IMR-90 (cell line): ENCODE results near the gene POLR1H. TPM values are rescaled to one million over a fixed set of nuclear protein-coding genes. Genes with fewer than 3 reads are reported as not detected.

Experiments used
- ATAC-seq: fragments of 200-7000 bp; cut with Tn5 transposase; 2 replicates; pipeline ENCODE4 v1.9.1; 2020; ENCODE audit warnings: low read depth, mild to moderate bottlenecking, moderate library complexity
- BruUV-seq: library from RNA; stranded (reverse); fragments of 400-500 nt; replicated peaks from 2 replicates; lab custom pipeline; 2021; lab: Mats Ljungman, UMichigan
- CTCF ChIA-PET: fragments of 300-600 bp; formaldehyde crosslinking; extraction: SDS; loops from one replicate; lab custom pipeline; 2021; ENCODE audit warnings: antibody characterized with exemption; lab: Yijun Ruan, JAX
- POLR2A ChIA-PET: fragments of 300-600 bp; sonication (Branson Sonifier 250); formaldehyde crosslinking; loops from one replicate; lab custom pipeline; 2022; ENCODE audit warnings: antibody characterized with exemption; ENCODE audit not compliant: unreplicated experiment; lab: Charles Lee
- DNase-seq: peaks from one replicate; pipeline ENCODE4 v3.0.0; 2013
- H2AFZ ChIP-seq: replicated peaks from 2 replicates; pipeline ENCODE3; 2013; ENCODE audit warnings: low read length, mild to moderate bottlenecking; ENCODE audit not compliant: poor library complexity
- H2AK5ac ChIP-seq: 2 replicates; pipeline ENCODE4 v1.6.1; 2013; ENCODE audit warnings: low read depth, low read length, inconsistent platforms
- H2AK9ac ChIP-seq: replicated peaks from 2 replicates; pipeline ENCODE3; 2013; ENCODE audit warnings: mild to moderate bottlenecking, low read depth, low read length, moderate library complexity; ENCODE audit not compliant: poor library complexity
- H2BK120ac ChIP-seq: 2 replicates; pipeline ENCODE4 v1.6.1; 2013; ENCODE audit warnings: low read depth, low read length, inconsistent platforms
- H2BK15ac ChIP-seq: 3 replicates; pipeline ENCODE4 v1.6.1; 2013; ENCODE audit warnings: low read depth, low read length, inconsistent platforms
- H2BK20ac ChIP-seq: 2 replicates; pipeline ENCODE4 v1.6.1; 2013; ENCODE audit warnings: low read depth, mild to moderate bottlenecking, inconsistent platforms, low read length, moderate library complexity
- H2BK5ac ChIP-seq: 2 replicates; pipeline ENCODE4 v1.6.1; 2013; ENCODE audit warnings: mild to moderate bottlenecking, low read depth, low read length, inconsistent platforms; ENCODE audit not compliant: poor library complexity, severe bottlenecking
- H3K14ac ChIP-seq: replicated peaks from 2 replicates; pipeline ENCODE4 v1.6.1; 2013; ENCODE audit warnings: low read depth, low read length, inconsistent platforms
- H3K18ac ChIP-seq: 2 replicates; pipeline ENCODE4 v1.6.1; 2013; ENCODE audit warnings: low read depth, low read length, control low read depth
- H3K23ac ChIP-seq: 2 replicates; pipeline ENCODE4 v1.6.1; 2013; ENCODE audit warnings: low read depth, low read length, inconsistent platforms
- H3K27ac ChIP-seq: 2 replicates; pipeline ENCODE4 v1.5.1; 2013; ENCODE audit warnings: mild to moderate bottlenecking, control low read depth, low read length; ENCODE audit not compliant: insufficient read depth
- H3K27me3 ChIP-seq: 2 replicates; pipeline ENCODE4 v1.6.1; 2013; ENCODE audit warnings: low read length; ENCODE audit not compliant: control insufficient read depth, insufficient read depth
- H3K36me3 ChIP-seq: 2 replicates; pipeline ENCODE4 v1.6.1; 2013; ENCODE audit warnings: low read length, mixed read lengths; ENCODE audit not compliant: control insufficient read depth, insufficient read depth
- H3K4ac ChIP-seq: 2 replicates; pipeline ENCODE4 v1.6.1; 2013; ENCODE audit warnings: low read depth, low read length, inconsistent platforms
- H3K4me1 ChIP-seq: 2 replicates; pipeline ENCODE4 v1.6.1; 2013; ENCODE audit warnings: low read length, mixed read lengths; ENCODE audit not compliant: control insufficient read depth, insufficient read depth
- H3K4me2 ChIP-seq: 2 replicates; pipeline ENCODE4 v1.6.1; 2013; ENCODE audit warnings: low read depth, mild to moderate bottlenecking, control low read depth, low read length, moderate library complexity
- H3K4me3 ChIP-seq: 2 replicates; pipeline ENCODE4 v1.5.1; 2013; ENCODE audit warnings: low read depth, mild to moderate bottlenecking, control low read depth, low read length, moderate library complexity; ENCODE audit not compliant: insufficient read depth
- H3K56ac ChIP-seq: 2 replicates; pipeline ENCODE4 v1.6.1; 2013; ENCODE audit warnings: low read length, inconsistent platforms; ENCODE audit not compliant: insufficient read depth; ENCODE audit errors: extremely low read depth
- H3K79me1 ChIP-seq, 2 experiments: 2 replicates each; pipeline ENCODE4 v1.6.1; 2013; ENCODE audit warnings: low read length in 2 of 2, inconsistent platforms in 1 of 2, low read depth in 1 of 2
- H3K9ac ChIP-seq: 2 replicates; pipeline ENCODE4 v1.6.1; 2013; ENCODE audit warnings: low read depth, low read length, control low read depth
- H3K9me1 ChIP-seq: 2 replicates; pipeline ENCODE4 v1.6.1; 2013; ENCODE audit warnings: low read length, inconsistent platforms; ENCODE audit not compliant: insufficient read depth
- H3K9me3 ChIP-seq: 2 replicates; pipeline ENCODE4 v1.6.1; 2013; ENCODE audit warnings: low read length; ENCODE audit not compliant: control insufficient read depth, insufficient read depth
- H4K20me1 ChIP-seq: 2 replicates; pipeline ENCODE4 v1.6.1; 2013; ENCODE audit warnings: low read length, inconsistent platforms; ENCODE audit not compliant: insufficient read depth
- H4K5ac ChIP-seq: 2 replicates; pipeline ENCODE4 v1.6.1; 2013; ENCODE audit warnings: mild to moderate bottlenecking, low read depth, low read length, control low read depth
- H4K8ac ChIP-seq, 2 experiments: 2 replicates each; pipeline ENCODE4 v1.6.1; 2013; ENCODE audit warnings: low read depth in 2 of 2, low read length in 2 of 2, control low read depth in 1 of 2, inconsistent platforms in 1 of 2
- H4K91ac ChIP-seq: 2 replicates; pipeline ENCODE4 v1.6.1; 2013; ENCODE audit warnings: low read depth, low read length, inconsistent platforms; ENCODE audit not compliant: insufficient read depth
- CEBPB ChIP-seq: IDR thresholded peaks from 2 replicates; pipeline ENCODE4 v1.6.1; 2012; ENCODE audit warnings: low read depth, low read length, improper control_type of control experiment
- NFE2L2 ChIP-seq: fragments of 150-350 bp; IDR thresholded peaks from 2 replicates; pipeline ENCODE4 v1.6.1; 2016; ENCODE audit warnings: low read depth, mild to moderate bottlenecking, low read length
- WGBS, 2 experiments: methylation state at CpG; one replicate each; pipeline versions ENCODE4 v1.1.5 to v1.1.7; 2013; ENCODE audit warnings: missing lambda C conversion rate in 2 of 2; ENCODE audit not compliant: insufficient read length in 1 of 2; ENCODE audit errors: extremely low coverage in 2 of 2; 5-methylcytosine and 5-hydroxymethylcytosine counted together
- dilution Hi-C: fragments of 300-500 bp; cut with HindIII; formaldehyde crosslinking; loops from one replicate; pipeline ENCODE4 v1.14.3; 2018; ENCODE audit warnings: low sequenced_read_pairs; ENCODE audit not compliant: unreplicated experiment
- in situ Hi-C: fragments of 300-500 bp; cut with MboI; formaldehyde crosslinking; loops from 3 replicates; pipeline ENCODE4 v1.14.3; 2019; ENCODE audit warnings: low sequenced_read_pairs, inconsistent platforms, mixed read lengths
- intact Hi-C: fragments of 100-400 bp; cut with micrococcal nuclease; formaldehyde crosslinking; loops from 2 replicates; pipeline ENCODE4 v1.10.0; 2022
- polyA plus RNA-seq, 3 experiments: library from polyadenylated mRNA; depleted of rRNA; stranded (reverse); fragments of >200 nt; gene quantifications; 2 replicates each; pipeline ENCODE4 v1.2.3, GENCODE V29; 2012; ENCODE audit warnings: low replicate concordance in 1 of 3
- total RNA-seq: library from RNA; depleted of rRNA; stranded (reverse); fragments of >200 nt; gene quantifications from 2 replicates; pipeline ENCODE4 v1.2.3, GENCODE V29; 2012

POLR1H gene
- total and polyA plus RNA-seq, 2 of the 4 experiments (the other 2 are of a cell fraction), result 24.6 to 34.6 TPM

- ChIA-PET CTCF (interaction anchor here (0.6 to 3.0 kb wide), 8 partner anchors 15 to 1064 kb away, joined by 3 to 54 read pairs (median 6); no protein-coding TSS in a partner anchor), POLR2A (no interaction called here)
- Histone ChIP-seq H3K27ac (no peak overlapping the region), H2AK5ac (no peak overlapping the region), H3K36me3 (no peaks in the 10 kb centered on the region), H3K56ac (no peak overlapping the region), H3K4me1 (peaks cover 6% of the 10 kb centered on the region), H2AK9ac (no peak overlapping the region), H3K79me1 (no peaks in the 10 kb centered on the region), H4K8ac (peak overlapping the region; percentile 73 to 88; a peak in 3 of 4 replicates), H3K9me3 (peaks cover 2% of the 10 kb centered on the region; the same call in 1 of the 2 replicates), H2BK120ac (no peak overlapping the region), H2BK20ac (no peak overlapping the region), H2AFZ (peak overlapping the region; percentile 93), H3K4me2 (peak overlapping the region; percentile 77), H3K14ac (no peak overlapping the region), H3K27me3 (peaks cover 52% of the 10 kb centered on the region), H4K20me1 (no peaks in the 10 kb centered on the region), H3K9me1 (no peaks in the 10 kb centered on the region; the same call in 1 of the 2 replicates), H4K91ac (peak overlapping the region; percentile 62; the same call in 1 of the 2 replicates), H2BK15ac (no peak overlapping the region), H3K4ac (0 out of 2 replicates have a peak overlapping the region, but pooled peaks have one; percentile 49), H4K5ac (peak overlapping the region; percentile 71), H3K18ac (peak overlapping the region; percentile 37; the same call in 1 of the 2 replicates), H3K23ac (no peak overlapping the region), H2BK5ac (no peak overlapping the region), H3K4me3 (peak overlapping the region; percentile 33; the same call in 1 of the 2 replicates), H3K9ac (peak overlapping the region; percentile 22)
- no CpG with 5 or more reads among the region's 15 CpGs for WGBS, 2 experiments
- ATAC-seq (no peak), DNase-seq (no peak)
- in situ Hi-C loops (no loop called here), dilution Hi-C loops (no loop called here), intact Hi-C loops (loop anchor here (2.0 to 5.0 kb wide), 2 partner anchors 36 to 115 kb away; partner anchors contain the start of gene PPP1R11)
- no peak for TF ChIP-seq NFE2L2
- peak; percentile 32; the same call in 1 of the 2 replicates for TF ChIP-seq CEBPB
- BruUV-seq, result no TSS peak
These were observed 41.4 kb downstream of the POLR1H start for GRCh38 chr6:30102414-30102969.
